GM19463 (cell line): ENCODE data around the gene FRG1.
"Not testable (repeated sequence)": the region's sequence is repeated elsewhere in the genome, so short reads cannot be mapped to it uniquely, and the experiment has no call there.

Experiments
- ATAC-seq: cut with Tn5 transposase; IDR thresholded peaks from one replicate; pipeline ENCODE4 v1.9.1; 2021; ENCODE audit warnings: mild to moderate bottlenecking, moderate library complexity; ENCODE audit not compliant: unreplicated experiment

The FRG1 gene

GRCh38 chr4:189940178-189941004 is at the start of gene FRG1:
TSS of gene FRG1 (plus strand) at chr4:189940872. CDS start at chr4:189941010, 138 bp downstream.
- peak; percentile 98 for ATAC-seq

- no peak for ATAC-seq
These were observed 43.0 kb upstream of the FRG1 start for GRCh38 chr4:189897667-189898066.

GRCh38 chr4:189899481-189900015 is 41.1 kb upstream of the FRG1 start:
- ATAC-seq, result not testable (repeated sequence)

- ATAC-seq, result not testable (repeated sequence)
These were observed 36.1 kb upstream of the FRG1 start for GRCh38 chr4:189904420-189905027.

- ATAC-seq, result no peak
These were observed 28.5 kb upstream of the FRG1 start for GRCh38 chr4:189912170-189912569.

- no peak for ATAC-seq
These were observed 23.3 kb upstream of the FRG1 start for GRCh38 chr4:189917161-189917891.

- ATAC-seq, result no peak
These were observed 19.6 kb upstream of the FRG1 start for GRCh38 chr4:189921058-189921457.

- ATAC-seq, result not testable (repeated sequence)
These were observed 13.9 kb upstream of the FRG1 start for GRCh38 chr4:189926742-189927141.

- ATAC-seq, result no peak
These were observed 356 bp downstream of the FRG1 start for GRCh38 chr4:189941005-189941450.

- not testable (repeated sequence) for ATAC-seq
These were observed 1.7 kb downstream of the FRG1 start for GRCh38 chr4:189942412-189942811.

GRCh38 chr4:189944077-189944476 is 3.4 kb downstream of the FRG1 start:
- not testable (repeated sequence) for ATAC-seq

GRCh38 chr4:189946906-189947305 is 6.2 kb downstream of the FRG1 start:
- not testable (repeated sequence) for ATAC-seq

GRCh38 chr4:189948486-189948885 is 7.8 kb downstream of the FRG1 start:
- ATAC-seq, result not testable (repeated sequence)

- ATAC-seq, result not testable (repeated sequence)
These were observed 28.6 kb downstream of the FRG1 start for GRCh38 chr4:189969291-189969690.

- no peak for ATAC-seq
These were observed 33.0 kb downstream of the FRG1 start for GRCh38 chr4:189973646-189974045.

GRCh38 chr4:189974056-189974455 is 33.4 kb downstream of the FRG1 start:
- no peak for ATAC-seq

GRCh38 chr4:189979196-189980047 is 38.8 kb downstream of the FRG1 start:
- no peak for ATAC-seq

GRCh38 chr4:189980292-189980691 is 39.6 kb downstream of the FRG1 start:
- not testable (repeated sequence) for ATAC-seq

GRCh38 chr4:189981970-189982369 is 41.3 kb downstream of the FRG1 start:
- no peak for ATAC-seq

- not testable (repeated sequence) for ATAC-seq
These were observed 43.3 kb downstream of the FRG1 start for GRCh38 chr4:189983916-189984526.
